Natural killer cell treated with Interleukin-12 subunit alpha and Interleukin-12 subunit beta and Interleukin-15 and Interleukin-18, amount 100 ng/mL, for 72 hours (primary cell): Measurements from ENCODE around the gene EHD3. TPM values are rescaled to one million over a fixed set of nuclear protein-coding genes. Genes with fewer than 3 reads are reported as not detected.

Experiments
- ATAC-seq, 2 donors: fragments of 150-1000 bp; cut with Tn5 transposase in 1 of 2; sonication (Bioruptor Pico), chemical (Tn5 transposase) in 1 of 2; 2 replicates each; pipeline ENCODE4 v1.10.0; 2021
- DNase-seq: peaks from one replicate; pipeline ENCODE4 v3.0.0; 2022; ENCODE audit warnings: low spot score
- H3K27ac Mint-ChIP-seq, 2 donors: 1 replicate in 1 of 2; 2 replicates in 1 of 2; pipeline ENCODE4 v1.8.0; 2022; ENCODE audit warnings: mixed read lengths in 2 of 2, mild to moderate bottlenecking in 1 of 2, moderate library complexity in 1 of 2
- H3K27me3 Mint-ChIP-seq, 2 donors: 1 replicate in 1 of 2; 2 replicates in 1 of 2; pipeline ENCODE4 v1.8.0; 2022; ENCODE audit warnings: mixed read lengths in 2 of 2
- H3K36me3 Mint-ChIP-seq: one replicate; pipeline ENCODE4 v1.8.0; 2022; ENCODE audit warnings: mixed read lengths
- H3K4me1 Mint-ChIP-seq, 2 donors: 1 replicate in 1 of 2; 2 replicates in 1 of 2; pipeline ENCODE4 v1.8.0; 2022; ENCODE audit warnings: low read depth in 2 of 2, mixed read lengths in 2 of 2, mild to moderate bottlenecking in 1 of 2
- H3K4me3 Mint-ChIP-seq: one replicate; pipeline ENCODE4 v1.8.0; 2022; ENCODE audit warnings: mixed read lengths
- H3K9me3 Mint-ChIP-seq: 2 replicates; pipeline ENCODE4 v1.8.0; 2022; ENCODE audit warnings: mixed read lengths
- total RNA-seq, 2 donors: library from RNA; stranded (reverse); gene quantifications; one replicate each; pipeline ENCODE4 v1.2.3, GENCODE V29; 2022

The EHD3 gene
- total RNA-seq, result 1 to 10 TPM; 1.7 to 2.9 TPM

DNA sequence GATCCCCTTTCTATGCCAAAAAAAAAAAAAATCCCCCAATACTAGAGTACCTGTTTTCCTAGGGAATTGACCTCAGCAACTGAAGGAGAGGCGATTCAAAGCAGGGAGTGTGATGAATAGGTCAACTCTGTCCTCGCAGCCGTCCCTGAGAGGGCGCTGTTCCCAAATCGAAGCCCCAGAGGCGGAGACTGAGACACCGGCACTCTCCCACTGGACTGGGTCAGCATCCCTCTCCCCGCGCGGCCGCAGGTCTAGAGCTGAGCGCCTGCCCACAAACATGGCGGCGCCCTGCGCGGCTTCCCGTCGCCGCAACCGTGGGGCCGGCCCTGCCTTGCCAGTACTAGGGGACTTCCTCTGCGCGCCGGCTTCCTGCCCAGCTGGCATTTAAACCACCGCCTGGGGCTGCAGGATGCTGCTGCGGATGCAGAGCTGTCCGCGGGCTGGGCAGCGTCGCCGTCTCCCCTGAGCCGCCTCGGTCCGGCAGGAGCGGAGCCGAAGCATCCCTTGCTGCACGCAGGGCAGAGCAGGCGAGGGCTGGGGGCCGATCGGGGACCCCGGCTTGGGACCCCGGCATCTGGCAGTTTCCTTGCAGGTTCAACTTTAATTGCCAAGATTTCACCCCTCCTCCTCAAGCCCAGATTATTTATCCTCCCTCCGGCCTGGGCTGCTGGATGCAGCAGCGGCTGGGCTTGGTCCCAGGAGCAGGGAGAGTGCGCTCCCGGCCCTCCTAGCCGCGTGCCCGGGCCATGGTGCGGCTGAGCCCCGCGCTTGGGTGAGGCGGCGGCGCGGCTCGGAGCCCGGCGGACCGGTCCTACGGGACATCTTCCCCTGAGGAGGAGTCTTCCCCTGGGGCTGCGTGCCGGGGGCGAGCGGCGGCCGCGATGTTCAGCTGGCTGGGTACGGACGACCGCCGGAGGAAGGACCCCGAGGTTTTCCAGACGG, at the start of gene EHD3:
EHD3 (plus strand) TSS at position 412 of the 942 bp plus-strand sequence; CDS start at position 882, 470 bp downstream.
- Mint-ChIP-seq H3K4me1 (peaks cover 17 to 19% of the 10 kb centered on the region in 2 donors), H3K9me3 (no peaks in the 10 kb centered on the region)

DNA sequence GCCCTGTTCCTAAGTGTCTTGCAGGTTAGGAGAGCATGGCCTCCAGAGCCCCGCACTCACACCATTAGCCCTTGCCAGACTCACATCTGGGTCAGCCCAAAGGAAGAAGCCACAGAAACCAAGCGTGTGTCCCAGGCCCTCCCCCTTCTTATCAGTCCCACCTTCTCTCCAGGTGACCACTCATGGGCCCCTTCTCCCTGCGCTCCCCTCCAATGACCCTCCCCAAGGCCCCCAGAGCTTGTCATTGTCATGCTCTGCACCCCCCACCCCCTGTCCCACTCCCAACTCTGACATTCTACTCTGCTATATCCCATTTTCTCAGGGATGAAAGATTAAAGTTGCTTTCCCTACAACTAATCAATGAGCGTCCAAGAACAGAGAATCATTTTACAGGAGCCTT, 46.8 kb upstream of the EHD3 start:
- Mint-ChIP-seq H3K4me1 (no peaks in the 10 kb centered on the region), H3K27ac (no peak overlapping the region)
- ATAC-seq, result no peak

More for the DNA sequence above, at the start of gene EHD3:
- no peaks in the 10 kb centered on the region for H3K36me3 Mint-ChIP-seq
- H3K27ac Mint-ChIP-seq, result peak within 1 kb of the TSS; percentile 17 to 25
- H3K4me3 Mint-ChIP-seq, result peak within 1 kb of the TSS; percentile 73
- DNase-seq (peak; percentile 91), ATAC-seq (peak; percentile 97 to 98)
- peaks cover 0 to 17% of the 10 kb centered on the region in 2 donors for H3K27me3 Mint-ChIP-seq

DNA sequence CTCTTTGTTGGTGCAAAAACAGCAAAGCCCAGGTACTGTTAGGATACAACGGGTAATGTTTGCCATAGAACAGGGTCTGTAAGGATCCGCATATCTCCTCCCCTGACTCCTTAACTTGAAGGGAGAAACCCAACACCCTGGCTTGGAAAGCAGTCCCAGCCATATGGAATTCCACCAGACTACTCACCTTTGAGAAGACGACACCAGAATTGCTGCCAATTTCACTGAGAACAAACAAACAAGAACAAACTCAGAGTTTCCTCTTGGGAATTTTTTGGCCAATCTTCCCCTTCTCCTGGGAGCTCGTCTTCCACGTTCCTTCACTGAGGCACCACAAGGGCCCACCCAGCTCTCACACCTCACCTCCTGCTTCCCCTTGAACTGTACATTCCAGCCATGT, 45.8 kb upstream of the EHD3 start:
- H3K9me3 Mint-ChIP-seq, result no peaks in the 10 kb centered on the region
- ATAC-seq, result no peak
- no peak overlapping the region for H3K27ac Mint-ChIP-seq
- H3K36me3 Mint-ChIP-seq, result no peaks in the 10 kb centered on the region
- DNase-seq, result no peak
- H3K4me3 Mint-ChIP-seq, result no peak overlapping the region
- no peaks in the 10 kb centered on the region for H3K4me1 Mint-ChIP-seq
- peaks cover 0 to 10% of the 10 kb centered on the region in 2 donors for H3K27me3 Mint-ChIP-seq

More for the DNA sequence above, 46.8 kb upstream of the EHD3 start:
- Mint-ChIP-seq H3K36me3 (no peaks in the 10 kb centered on the region), H3K27me3 (peaks cover 0 to 10% of the 10 kb centered on the region in 2 donors), H3K9me3 (no peaks in the 10 kb centered on the region), H3K4me3 (no peak overlapping the region)
- no peak for DNase-seq

DNA sequence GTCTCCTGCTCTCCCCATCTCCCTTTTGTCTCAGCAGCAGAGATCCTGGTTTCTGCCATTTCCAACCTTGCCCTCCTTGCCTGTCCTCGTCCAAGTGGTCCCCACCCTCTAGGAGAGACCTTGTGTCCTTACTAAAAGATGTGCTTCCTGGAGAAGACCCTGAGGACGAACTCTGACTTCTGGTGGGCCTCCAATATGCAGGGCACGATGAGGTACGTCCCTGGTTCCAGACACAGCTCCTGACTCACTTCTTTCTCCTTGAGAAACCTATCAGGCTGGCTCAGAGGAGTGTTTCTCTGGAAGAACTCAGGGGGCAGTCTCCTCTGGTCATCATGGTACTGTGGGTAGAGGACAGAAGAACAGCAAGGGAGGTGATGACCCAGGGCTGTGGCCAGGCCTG, 44.8 kb upstream of the EHD3 start:
- ATAC-seq, result no peak
- no peaks in the 10 kb centered on the region for H3K36me3 Mint-ChIP-seq
- H3K4me1 Mint-ChIP-seq, result no peaks in the 10 kb centered on the region
- no peak overlapping the region for H3K27ac Mint-ChIP-seq
- peaks cover 0 to 8% of the 10 kb centered on the region in 2 donors for H3K27me3 Mint-ChIP-seq
- no peak for DNase-seq
- H3K4me3 Mint-ChIP-seq, result no peak overlapping the region
- no peaks in the 10 kb centered on the region for H3K9me3 Mint-ChIP-seq

DNA sequence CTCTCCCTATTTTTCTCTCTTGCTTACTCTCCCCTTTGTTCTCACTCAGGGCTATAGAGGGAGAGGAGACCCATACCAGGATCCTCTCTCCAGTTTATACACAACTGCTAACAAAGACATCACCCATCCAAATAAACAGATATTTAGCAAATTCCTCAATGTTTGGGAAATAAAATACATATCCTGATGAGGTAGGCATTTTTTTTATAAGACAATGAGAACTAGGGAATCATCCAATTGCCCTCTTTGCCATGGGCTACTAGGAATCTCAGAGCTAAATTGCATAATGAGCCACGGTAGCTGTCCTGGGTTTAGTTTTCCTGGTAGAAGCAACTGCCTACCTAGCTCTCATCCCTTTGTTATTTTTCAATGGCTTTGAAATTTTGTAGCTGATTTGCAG, 43.8 kb upstream of the EHD3 start:
- Mint-ChIP-seq H3K27me3 (peaks cover 0 to 8% of the 10 kb centered on the region in 2 donors), H3K36me3 (no peaks in the 10 kb centered on the region), H3K4me3 (no peak overlapping the region), H3K9me3 (no peaks in the 10 kb centered on the region), H3K4me1 (no peaks in the 10 kb centered on the region), H3K27ac (no peak overlapping the region)
- ATAC-seq (no peak), DNase-seq (no peak)

DNA sequence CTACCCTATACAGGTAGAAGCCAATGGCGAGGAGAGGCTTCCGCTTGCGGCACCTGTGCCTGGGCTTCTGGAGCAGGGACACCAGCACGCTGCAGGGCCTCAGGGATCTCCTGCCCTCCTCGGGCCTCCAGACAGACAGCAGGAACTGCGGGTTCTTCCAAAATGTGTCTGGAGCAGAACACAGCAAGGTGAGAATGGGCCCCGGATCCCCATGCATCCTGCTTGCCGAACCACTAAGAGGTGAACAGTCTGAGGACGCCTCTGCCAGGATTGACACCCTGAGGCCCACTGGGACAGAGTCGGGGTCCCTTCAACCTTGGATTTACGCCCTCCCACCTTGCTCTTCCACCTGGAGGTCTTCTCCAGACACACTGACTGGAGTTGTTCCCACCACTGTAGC, 42.0 kb upstream of the EHD3 start:
- DNase-seq (no peak), ATAC-seq (no peak)
- no peak overlapping the region for H3K4me3 Mint-ChIP-seq
- peaks cover 0 to 6% of the 10 kb centered on the region in 2 donors for H3K27me3 Mint-ChIP-seq
- H3K36me3 Mint-ChIP-seq, result no peaks in the 10 kb centered on the region
- no peaks in the 10 kb centered on the region for H3K4me1 Mint-ChIP-seq
- no peak overlapping the region for H3K27ac Mint-ChIP-seq
- no peaks in the 10 kb centered on the region for H3K9me3 Mint-ChIP-seq

DNA sequence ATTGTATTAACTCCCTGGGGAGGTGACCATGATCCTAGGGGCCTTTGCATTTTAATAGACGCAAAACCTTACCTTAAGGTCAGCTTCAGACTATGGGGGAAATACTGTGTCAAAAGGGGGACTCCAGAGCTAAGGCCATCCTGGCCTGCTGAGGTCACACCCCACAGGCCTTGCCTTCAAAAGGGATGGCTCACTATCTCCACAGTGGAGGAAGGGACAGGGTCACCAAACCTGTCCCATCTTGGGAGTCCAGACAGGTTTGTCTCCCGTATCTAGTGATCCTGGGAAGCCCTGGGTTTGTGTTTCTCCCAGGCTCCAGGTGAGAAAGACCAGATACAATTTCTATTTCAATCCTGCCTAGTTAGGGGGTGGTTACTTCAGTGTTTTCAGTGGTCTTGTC, 41.6 kb upstream of the EHD3 start:
- ATAC-seq, result peak in 1 of 2 donors; percentile 32
- Mint-ChIP-seq H3K4me1 (no peaks in the 10 kb centered on the region), H3K27ac (no peak overlapping the region), H3K27me3 (peaks cover 0 to 6% of the 10 kb centered on the region in 2 donors), H3K9me3 (no peaks in the 10 kb centered on the region), H3K4me3 (no peak overlapping the region), H3K36me3 (no peaks in the 10 kb centered on the region)
- DNase-seq, result no peak

DNA sequence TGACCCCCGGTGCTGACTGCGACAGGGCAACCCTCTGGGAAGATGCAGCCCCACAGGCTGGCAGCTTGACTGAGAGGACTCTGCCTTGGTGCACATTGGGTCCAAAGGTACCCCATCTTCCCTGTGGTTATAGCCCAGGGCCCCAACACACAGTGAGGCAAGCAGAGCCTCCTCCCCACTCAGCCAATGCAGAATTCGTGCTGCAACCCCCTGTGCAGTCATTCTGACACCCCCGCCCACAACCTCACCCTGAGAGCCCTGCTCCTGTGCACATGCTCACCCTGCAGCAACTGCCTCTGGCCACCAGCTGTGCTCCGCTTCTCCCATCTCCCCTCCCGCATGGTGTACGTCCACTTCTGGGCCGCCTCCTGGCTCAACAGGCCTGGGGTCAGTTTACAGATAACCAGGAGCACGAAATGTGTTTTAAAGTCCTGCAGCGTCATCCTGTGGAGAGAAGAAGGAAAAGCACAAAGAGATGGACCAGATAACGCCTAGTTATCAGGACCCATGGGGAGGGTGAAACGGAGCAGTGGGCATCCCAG, 41.0 kb upstream of the EHD3 start:
- Mint-ChIP-seq H3K4me3 (no peak overlapping the region), H3K27me3 (peaks cover 0 to 3% of the 10 kb centered on the region in 2 donors), H3K27ac (no peak overlapping the region), H3K36me3 (no peaks in the 10 kb centered on the region), H3K4me1 (no peaks in the 10 kb centered on the region), H3K9me3 (no peaks in the 10 kb centered on the region)
- DNase-seq (no peak), ATAC-seq (no peak)

DNA sequence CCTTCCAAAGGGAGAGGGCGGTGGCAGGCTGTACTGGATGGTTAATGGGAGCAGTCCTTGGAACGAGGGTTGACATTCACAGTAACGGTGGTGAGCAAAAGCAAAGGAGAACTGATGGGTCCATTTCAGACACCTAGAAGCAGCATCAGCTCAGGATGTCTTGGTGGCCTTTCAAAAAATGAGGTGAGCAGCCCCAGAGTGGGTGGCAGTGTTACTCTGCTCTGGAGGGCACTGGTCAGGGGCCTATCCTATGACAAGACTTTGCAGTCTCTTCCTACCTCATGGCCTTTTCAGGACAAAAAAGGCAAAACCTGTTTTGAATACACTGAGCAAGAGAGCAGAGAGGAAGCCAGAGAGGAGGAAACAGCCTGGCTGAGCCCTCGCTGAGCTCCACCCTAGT, 40.1 kb upstream of the EHD3 start:
- DNase-seq (no peak), ATAC-seq (peak in 1 of 2 donors; percentile 25)
- Mint-ChIP-seq H3K27ac (no peak overlapping the region), H3K4me3 (no peak overlapping the region), H3K4me1 (no peaks in the 10 kb centered on the region), H3K27me3 (no peaks in the 10 kb centered on the region), H3K9me3 (no peaks in the 10 kb centered on the region), H3K36me3 (no peaks in the 10 kb centered on the region)

DNA sequence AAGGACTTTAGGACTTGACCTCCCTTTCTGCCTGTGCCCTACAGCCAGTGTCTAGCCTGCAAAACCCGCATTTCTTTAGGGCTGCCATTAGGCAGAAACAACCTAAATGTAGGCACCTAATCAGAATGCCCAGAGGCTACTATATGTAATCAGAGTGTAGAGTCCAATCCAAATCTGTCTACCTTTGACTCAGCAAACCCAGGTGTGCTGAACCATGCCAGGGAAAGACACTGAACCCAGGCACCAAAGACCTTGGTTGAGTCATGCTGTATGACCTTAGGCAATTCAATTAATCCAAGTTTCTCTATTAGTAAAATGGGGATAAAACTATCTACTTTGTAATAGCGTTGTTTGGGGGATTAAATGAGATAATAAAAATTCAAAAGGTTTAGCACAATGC, 37.3 kb upstream of the EHD3 start:
- no peaks in the 10 kb centered on the region for H3K27me3 Mint-ChIP-seq
- no peak for ATAC-seq
- no peak for DNase-seq
- H3K36me3 Mint-ChIP-seq, result no peaks in the 10 kb centered on the region
- H3K4me3 Mint-ChIP-seq, result no peak overlapping the region
- no peaks in the 10 kb centered on the region for H3K9me3 Mint-ChIP-seq
- no peaks in the 10 kb centered on the region for H3K4me1 Mint-ChIP-seq
- H3K27ac Mint-ChIP-seq, result no peak overlapping the region

DNA sequence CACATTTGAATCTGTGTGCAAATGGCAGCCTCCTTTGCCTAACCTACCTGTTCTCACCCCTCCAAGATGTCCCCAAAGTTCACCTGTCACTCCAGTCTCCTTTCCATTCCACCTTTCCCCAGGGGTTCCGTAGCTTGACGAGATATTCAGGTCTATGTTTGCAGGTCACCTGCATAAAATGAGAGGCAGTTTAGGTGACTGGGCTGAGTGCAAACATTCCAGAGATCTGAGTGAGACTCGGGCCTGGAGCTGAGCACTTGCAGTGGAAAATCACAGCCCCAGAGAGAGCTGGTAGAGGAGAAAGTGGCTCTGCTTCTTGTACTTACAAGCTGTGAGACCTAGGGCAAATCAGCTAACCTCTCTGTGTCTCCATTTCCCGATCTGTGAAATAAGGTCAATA, 36.8 kb upstream of the EHD3 start:
- H3K9me3 Mint-ChIP-seq, result no peaks in the 10 kb centered on the region
- H3K36me3 Mint-ChIP-seq, result no peaks in the 10 kb centered on the region
- H3K27ac Mint-ChIP-seq, result no peak overlapping the region
- H3K4me3 Mint-ChIP-seq, result no peak overlapping the region
- no peak for DNase-seq
- no peaks in the 10 kb centered on the region for H3K27me3 Mint-ChIP-seq
- no peak for ATAC-seq
- no peaks in the 10 kb centered on the region for H3K4me1 Mint-ChIP-seq

DNA sequence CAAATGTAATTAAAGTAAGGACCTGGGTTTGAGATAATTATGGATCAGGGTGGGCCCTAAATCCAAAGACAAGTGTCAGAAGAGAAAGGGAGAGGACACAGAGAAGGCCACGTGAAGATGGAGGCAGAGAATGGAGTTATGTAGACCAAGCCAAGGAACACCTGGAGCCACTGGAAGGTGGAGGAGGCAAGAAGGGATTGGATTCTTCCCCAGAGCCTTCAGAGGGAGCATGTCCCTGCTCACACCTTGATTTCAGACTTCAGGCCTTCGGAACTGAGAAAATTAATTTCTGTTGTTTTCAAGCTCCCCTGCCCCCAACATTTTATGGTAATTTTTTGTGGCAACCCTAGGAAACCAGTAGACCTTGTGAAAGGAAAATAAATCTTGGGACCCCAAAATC, 36.3 kb upstream of the EHD3 start:
- Mint-ChIP-seq H3K27ac (no peak overlapping the region), H3K4me1 (no peaks in the 10 kb centered on the region), H3K9me3 (no peaks in the 10 kb centered on the region), H3K27me3 (peaks cover 0 to 2% of the 10 kb centered on the region in 2 donors), H3K36me3 (no peaks in the 10 kb centered on the region), H3K4me3 (no peak overlapping the region)
- DNase-seq (no peak), ATAC-seq (no peak)

DNA sequence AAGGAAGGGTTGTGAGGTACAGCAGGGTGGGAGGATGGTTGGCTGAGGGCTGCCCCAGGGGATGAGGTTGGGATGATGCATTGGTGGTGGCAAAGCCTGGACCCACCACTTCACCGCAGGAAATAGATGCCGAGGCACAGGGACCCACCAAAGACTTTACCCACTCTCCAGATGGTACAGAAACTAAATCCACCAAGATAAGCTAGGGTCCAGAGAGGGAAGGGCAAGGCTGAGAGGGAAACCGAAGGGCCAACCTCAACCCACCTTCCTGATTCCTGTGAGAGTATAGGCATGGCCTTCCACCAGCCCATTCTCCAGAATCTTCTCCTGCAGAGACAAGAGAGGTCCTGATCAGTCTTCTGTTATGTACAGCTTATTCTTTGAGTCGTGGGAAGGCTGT, 34.7 kb upstream of the EHD3 start:
- no peaks in the 10 kb centered on the region for H3K36me3 Mint-ChIP-seq
- H3K27ac Mint-ChIP-seq, result no peak overlapping the region
- no peaks in the 10 kb centered on the region for H3K4me1 Mint-ChIP-seq
- no peak overlapping the region for H3K4me3 Mint-ChIP-seq
- no peak for ATAC-seq
- no peaks in the 10 kb centered on the region for H3K9me3 Mint-ChIP-seq
- no peak for DNase-seq
- peaks cover 0 to 2% of the 10 kb centered on the region in 2 donors for H3K27me3 Mint-ChIP-seq

DNA sequence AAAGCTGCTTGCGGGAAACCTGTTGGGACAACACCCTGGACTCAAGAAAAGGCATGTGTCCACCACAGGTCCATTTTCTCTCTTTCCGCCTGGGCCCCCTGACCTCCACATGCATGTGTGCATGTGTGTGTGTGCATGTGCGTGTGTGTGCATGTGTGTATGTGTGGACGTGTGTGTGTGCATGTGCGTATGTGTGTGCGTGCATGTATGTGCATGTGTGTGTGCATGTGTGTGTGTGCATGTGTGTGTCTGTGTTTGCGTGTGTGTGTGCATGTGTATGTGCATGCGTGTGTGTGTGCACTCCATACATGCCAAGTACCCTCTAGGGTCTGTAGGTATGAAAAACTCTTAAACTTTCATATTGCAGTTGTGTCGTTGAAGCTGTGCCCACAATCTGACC, 33.0 kb upstream of the EHD3 start:
- DNase-seq, result no peak
- Mint-ChIP-seq H3K4me1 (no peaks in the 10 kb centered on the region), H3K27me3 (peaks cover 0 to 2% of the 10 kb centered on the region in 2 donors), H3K9me3 (no peaks in the 10 kb centered on the region), H3K4me3 (no peak overlapping the region), H3K36me3 (no peaks in the 10 kb centered on the region), H3K27ac (no peak overlapping the region)
- ATAC-seq, result no peak
